GM10266 (cell line): ENCODE results near the gene RAB40B.
A peak's percentile ranks its signal among the peaks of the same experiment; 100 is the strongest.

Source experiments
- DNase-seq: peaks from one replicate; pipeline ENCODE4 v3.0.0; 2012; ENCODE audit errors: extremely low spot score
- CTCF ChIP-seq: IDR thresholded peaks from 2 replicates; pipeline ENCODE4 v1.5.1; 2012; ENCODE audit warnings: mild to moderate bottlenecking, low read depth; ENCODE audit not compliant: control insufficient read depth, insufficient read depth; ENCODE audit errors: missing control alignments

RAB40B gene

GRCh38 chr17:82678265-82678891 is 20.1 kb downstream of the RAB40B start:
- TF ChIP-seq CTCF: no peak
- DNase-seq: no peak

GRCh38 chr17:82677353-82677925 is 21.1 kb downstream of the RAB40B start:
- DNase-seq: no peak
- no peak for TF ChIP-seq CTCF

GRCh38 chr17:82675476-82676245 is 22.8 kb downstream of the RAB40B start:
- no peak for TF ChIP-seq CTCF
- no peak for DNase-seq

GRCh38 chr17:82674656-82675475 is 23.6 kb downstream of the RAB40B start:
- no peak for DNase-seq
- no peak for TF ChIP-seq CTCF

- DNase-seq: no peak
- TF ChIP-seq CTCF: no peak
These were observed 27.6 kb downstream of the RAB40B start for GRCh38 chr17:82670661-82671450.

- peak; percentile 71 for DNase-seq
- peak; percentile 67 for TF ChIP-seq CTCF
These were observed 29.8 kb downstream of the RAB40B start for GRCh38 chr17:82668631-82669099.
